HCT116 (cell line): ENCODE data around the gene TRPT1. TPM values are rescaled to one million over a fixed set of nuclear protein-coding genes. Genes with fewer than 3 reads are reported as not detected.
A peak's percentile ranks its signal among the peaks of the same experiment; 100 is the strongest.

Experiments used
- ATAC-seq: fragments of 200-7000 bp; cut with Tn5 transposase; 2 replicates; pipeline ENCODE4 v1.9.1; 2020; ENCODE audit warnings: mild to moderate bottlenecking, moderate library complexity
- BruUV-seq: library from RNA; stranded (reverse); fragments of 400-500 nt; replicated peaks from 2 replicates; lab custom pipeline; 2021; lab: Mats Ljungman, UMichigan
- CTCF ChIA-PET: fragments of 300-600 bp; sonication (Branson Sonifier 250); formaldehyde crosslinking; loops from one replicate; lab custom pipeline; 2021; ENCODE audit warnings: antibody characterized with exemption; lab: Charles Lee
- POLR2A ChIA-PET: fragments of 300-600, 350-600 bp; sonication (Branson Sonifier 250); formaldehyde crosslinking; loops from one replicate; lab custom pipeline; 2021; ENCODE audit warnings: antibody characterized with exemption; lab: Charles Lee
- RAD21 ChIA-PET, 2 experiments: fragments of 300-600 bp; sonication (Branson Sonifier 250); formaldehyde crosslinking; loops; one replicate each; lab custom pipeline; 2023; ENCODE audit warnings: low total read pairs in 2 of 2; ENCODE audit not compliant: uncharacterized antibody in 2 of 2, unreplicated experiment in 2 of 2, low non-redundant PET in 1 of 2; lab: Charles Lee
- DNase-seq: peaks from one replicate; pipeline ENCODE4 v3.0.0-alpha.2; 2010; ENCODE audit warnings: low read depth, low spot score
- H2AFZ ChIP-seq: fragments of 200-600 bp; shearing (Covaris generic), sonication (generic); 2 replicates; pipeline ENCODE4 v1.6.1; 2017; ENCODE audit warnings: low read depth, mixed run types, mixed read lengths, antibody characterized with exemption, low read length; ENCODE audit not compliant: poor library complexity, severe bottlenecking
- H3K27ac ChIP-seq: 2 replicates; pipeline ENCODE4 v1.5.1; 2012; ENCODE audit warnings: low read depth, low read length
- H3K27me3 ChIP-seq: fragments of 200-600 bp; sonication (generic); 2 replicates; pipeline ENCODE4 v1.6.1; 2016; ENCODE audit warnings: mixed run types, low read length, mixed read lengths; ENCODE audit not compliant: insufficient read depth
- H3K36me3 ChIP-seq, 2 experiments: fragments of 200-500 bp in 1 of 2; fragments of 200-600 bp in 1 of 2; sonication (Bioruptor generic) in 1 of 2; sonication (generic) in 1 of 2; 2 replicates each; pipeline versions ENCODE4 v1.5.1 to v1.6.1; 2014 to 2016; ENCODE audit warnings: low read length in 2 of 2, inconsistent platforms in 1 of 2, mixed read lengths in 1 of 2, mixed run types in 1 of 2; ENCODE audit not compliant: insufficient read depth in 2 of 2, control insufficient read depth in 1 of 2
- H3K4me1 ChIP-seq, 2 experiments: fragments of 200-600 bp in 1 of 2; sonication (generic) in 1 of 2; 2 replicates each; pipeline versions ENCODE4 v1.5.1 to v1.6.1; 2012 to 2017; ENCODE audit warnings: low read length in 2 of 2, inconsistent platforms in 1 of 2, mild to moderate bottlenecking in 1 of 2, mixed read lengths in 1 of 2, mixed run types in 1 of 2, moderate library complexity in 1 of 2; ENCODE audit not compliant: insufficient read depth in 2 of 2, control insufficient read depth in 1 of 2
- H3K4me2 ChIP-seq: fragments of 200-600 bp; sonication (generic); 2 replicates; pipeline ENCODE4 v1.6.1; 2017; ENCODE audit warnings: mixed run types, low read length, mixed read lengths
- H3K4me3 ChIP-seq, 2 experiments: fragments of 200-600 bp in 1 of 2; sonication (generic) in 1 of 2; replicated peaks in 1 of 2; 2 replicates each; pipeline ENCODE4 v1.5.1; 2011 to 2016; ENCODE audit warnings: low read length in 2 of 2, control low read depth in 1 of 2, low read depth in 1 of 2, mild to moderate bottlenecking in 1 of 2, mixed read lengths in 1 of 2, mixed run types in 1 of 2
- H3K79me2 ChIP-seq: fragments of 200-600 bp; sonication (generic); 2 replicates; pipeline ENCODE4 v1.6.1; 2017; ENCODE audit warnings: mild to moderate bottlenecking, mixed run types, low read length, moderate library complexity, mixed read lengths; ENCODE audit not compliant: insufficient read depth
- H3K9ac ChIP-seq: fragments of 200-600 bp; sonication (generic); 2 replicates; pipeline ENCODE4 v1.6.1; 2016; ENCODE audit warnings: low read length, mixed read lengths
- H3K9me2 ChIP-seq: fragments of 200-600 bp; sonication (generic), shearing (Covaris generic); 2 replicates; pipeline ENCODE4 v1.6.1; 2017; ENCODE audit warnings: mixed run types, mild to moderate bottlenecking, moderate library complexity; ENCODE audit not compliant: insufficient read depth
- H3K9me3 ChIP-seq, 2 experiments: fragments of 200-500 bp in 1 of 2; fragments of 200-600 bp in 1 of 2; sonication (Bioruptor generic) in 1 of 2; sonication (generic) in 1 of 2; 2 replicates each; pipeline ENCODE4 v1.6.1; 2014 to 2017; ENCODE audit warnings: low read length in 2 of 2, mixed read lengths in 2 of 2, inconsistent platforms in 1 of 2, low read depth in 1 of 2, mild to moderate bottlenecking in 1 of 2, mixed run types in 1 of 2, moderate library complexity in 1 of 2; ENCODE audit not compliant: control insufficient read depth in 1 of 2, insufficient read depth in 1 of 2
- H4K20me1 ChIP-seq: fragments of 200-600 bp; sonication (generic), shearing (Covaris generic); 2 replicates; pipeline ENCODE4 v1.6.1; 2017; ENCODE audit warnings: mixed run types, mild to moderate bottlenecking, moderate library complexity; ENCODE audit not compliant: insufficient read depth
- ATF3 ChIP-seq: IDR thresholded peaks from 2 replicates; pipeline ENCODE4 v1.6.1; 2012
- CEBPB ChIP-seq: IDR thresholded peaks from 2 replicates; pipeline ENCODE4 v1.6.1; 2012; ENCODE audit warnings: low read depth
- CTCF ChIP-seq, 3 experiments: fragments of 200-600 bp in 1 of 3; sonication (generic) in 1 of 3; IDR thresholded peaks in 2 of 3; conservative IDR thresholded peaks in 1 of 3; 2 replicates each; pipeline ENCODE4 v1.5.1; 2012 to 2017; ENCODE audit warnings: low read depth in 2 of 3, low read length in 2 of 3, antibody characterized with exemption in 1 of 3, borderline replicate concordance in 1 of 3, control low read depth in 1 of 3, mild to moderate bottlenecking in 1 of 3, mixed read lengths in 1 of 3, mixed run types in 1 of 3, moderate library complexity in 1 of 3; ENCODE audit not compliant: insufficient read depth in 1 of 3
- EGR1 ChIP-seq: IDR thresholded peaks from 2 replicates; pipeline ENCODE4 v1.6.1; 2012; ENCODE audit warnings: low read depth
- EZH2 ChIP-seq: fragments of 200-600 bp; sonication (generic); IDR thresholded peaks from 2 replicates; pipeline ENCODE4 v1.6.1; 2017; ENCODE audit warnings: antibody characterized with exemption, mixed run types
- EZH2phosphoT487 ChIP-seq: fragments of 200-600 bp; IDR thresholded peaks from 2 replicates; pipeline ENCODE4 v1.6.1; 2018; ENCODE audit warnings: antibody characterized with exemption, borderline replicate concordance
- FOSL1 ChIP-seq: IDR thresholded peaks from 2 replicates; pipeline ENCODE4 v1.6.1; 2012; ENCODE audit warnings: low read depth
- JUND ChIP-seq: IDR thresholded peaks from 2 replicates; pipeline ENCODE4 v1.6.1; 2012
- MAX ChIP-seq: IDR thresholded peaks from 2 replicates; pipeline ENCODE4 v1.6.1; 2012
- POLR2A ChIP-seq: IDR thresholded peaks from 2 replicates; pipeline ENCODE4 v1.7.0; 2011; ENCODE audit warnings: borderline replicate concordance; ENCODE audit not compliant: insufficient read depth, insufficient read length; ENCODE audit errors: extremely low read depth
- POLR2AphosphoS5 ChIP-seq: IDR thresholded peaks from 2 replicates; pipeline ENCODE4 v1.6.1; 2011; ENCODE audit warnings: mild to moderate bottlenecking, low read depth, low read length, moderate library complexity
- REST ChIP-seq: IDR thresholded peaks from 2 replicates; pipeline ENCODE4 v1.6.1; 2012; ENCODE audit warnings: low read depth
- SIN3A ChIP-seq: IDR thresholded peaks from 2 replicates; pipeline ENCODE4 v1.6.1; 2012; ENCODE audit warnings: low read depth
- SP1 ChIP-seq: IDR thresholded peaks from 2 replicates; pipeline ENCODE4 v1.6.1; 2012; ENCODE audit warnings: low read depth
- SRF ChIP-seq: IDR thresholded peaks from 2 replicates; pipeline ENCODE4 v1.6.1; 2012; ENCODE audit warnings: low read depth
- TCF7L2 ChIP-seq: IDR thresholded peaks from 2 replicates; pipeline ENCODE4 v1.7.0; 2011; ENCODE audit warnings: borderline replicate concordance, inconsistent platforms; ENCODE audit not compliant: insufficient read depth, insufficient read length; ENCODE audit errors: extremely low read depth
- YY1 ChIP-seq: IDR thresholded peaks from 2 replicates; pipeline ENCODE4 v1.6.1; 2011; ENCODE audit warnings: low read length, low read depth, moderate library complexity, mild to moderate bottlenecking; ENCODE audit not compliant: insufficient replicate concordance; ENCODE audit errors: extremely low read depth
- ZBTB33 ChIP-seq: IDR thresholded peaks from 2 replicates; pipeline ENCODE4 v1.6.1; 2011; ENCODE audit warnings: mild to moderate bottlenecking, low read length, moderate library complexity; ENCODE audit not compliant: insufficient replicate concordance; ENCODE audit errors: extremely low read depth
- ZFX ChIP-seq: fragments of 450-650 bp; IDR thresholded peaks from 2 replicates; pipeline ENCODE4 v1.6.1; 2017
- ZNF274 ChIP-seq: fragments of 200-500 bp; sonication (Bioruptor generic); IDR thresholded peaks from 2 replicates; pipeline ENCODE4 v1.6.1; 2014; ENCODE audit warnings: mild to moderate bottlenecking, low read depth, low read length, inconsistent platforms
- intact Hi-C: fragments of 100-400 bp; cut with micrococcal nuclease; formaldehyde crosslinking; loops from 2 replicates; pipeline ENCODE4 v1.10.0; 2022
- total RNA-seq: library from RNA; stranded (reverse); gene quantifications from one replicate; pipeline ENCODE4 v1.2.1, GENCODE V29; 2021; ENCODE audit not compliant: unreplicated experiment

Gene TRPT1
- total RNA-seq, 1 experiment from 2014 or later, result 43.2 TPM

- TF ChIP-seq YY1 (no peak), CEBPB (no peak), JUND (no peak), ZBTB33 (no peak), POLR2AphosphoS5 (no peak), POLR2A (no peak), EZH2phosphoT487 (no peak), TCF7L2 (no peak), SP1 (no peak), EGR1 (no peak), SRF (no peak), ZFX (no peak), FOSL1 (no peak), EZH2 (no peak), ZNF274 (no peak), CTCF (IDR thresholded peaks at IDR 0.05 in 2 of 3, conservative IDR thresholded peaks at IDR 0.05 in 1 of 3; ENCODE audit: borderline replicate concordance in 1 of 3, insufficient read depth in 1 of 3, low read depth in 2 of 3, low read length in 2 of 3) (no peak), ATF3 (no peak), REST (no peak), MAX (no peak), SIN3A (no peak)
- TF ChIP-seq, all 23 proteins: peak for 0
- POLR2A ChIA-PET, result interaction anchor here (0.7 to 1.4 kb wide), 11 partner anchors 9 to 114 kb away, joined by 4 to 11 read pairs (median 5); partner anchors contain the start of genes NUDT22, PRDX5, TRMT112 and TRPT1
- peaks cover 46% of the 10 kb centered on the region for H3K79me2 ChIP-seq
- CTCF ChIA-PET, result interaction anchor here (0.8 to 2.2 kb wide), 8 partner anchors 9 to 115 kb away, joined by 3 to 10 read pairs (median 5); partner anchors contain the start of genes PRDX5 and TRMT112
- peaks cover 0 to 20% of the 10 kb centered on the region in 2 experiments; a peak in 1 of 4 replicates for H3K36me3 ChIP-seq
- H3K9me2 ChIP-seq, result no peaks in the 10 kb centered on the region
- intact Hi-C loops, result loop anchor here (2.0 kb wide), 1 partner anchor 64 kb away; the partner anchor contains the start of gene ESRRA
- no peaks in the 10 kb centered on the region for H3K9me3 ChIP-seq
- H3K9ac ChIP-seq, result peak overlapping the region; percentile 99
- BruUV-seq, result no TSS peak
- H3K27ac ChIP-seq, result peak overlapping the region; percentile 96
- ATAC-seq (peak; percentile 78), DNase-seq (peak; percentile 98)
- no peaks in the 10 kb centered on the region for H4K20me1 ChIP-seq
- H3K4me2 ChIP-seq, result peak overlapping the region; percentile 84
- RAD21 ChIA-PET, result interaction anchor here in 1 of 2 experiments (0.6 kb wide), 1 partner anchor 1758 kb away, joined by 5 read pairs; no protein-coding TSS in a partner anchor
- H3K4me3 ChIP-seq, result peak overlapping the region; percentile 70 to 91
- H2AFZ ChIP-seq, result no peak overlapping the region
- no peaks in the 10 kb centered on the region for H3K27me3 ChIP-seq
- peaks cover 32 to 61% of the 10 kb centered on the region in 2 experiments for H3K4me1 ChIP-seq
These were observed 15.2 kb upstream of the TRPT1 start for GRCh38 chr11:64241241-64241490.
